Liver (tissue), 9 donors: ENCODE data around the gene PRPF40A. TPM values are rescaled to one million over a fixed set of nuclear protein-coding genes. Genes with fewer than 3 reads are reported as not detected.

Experiments
- DNase-seq: peaks from one replicate; pipeline ENCODE4 v3.0.0-alpha.2; 2017; ENCODE audit warnings: low spot score
- H3K27ac ChIP-seq, 2 donors: one replicate each; pipeline ENCODE4 v1.7.0; 2013; ENCODE audit warnings: inconsistent platforms in 2 of 2, low read length in 2 of 2, control low read depth in 1 of 2, low read depth in 1 of 2, mild to moderate bottlenecking in 1 of 2
- H3K27me3 ChIP-seq, 4 donors: one replicate each; pipeline versions ENCODE4 v1.6.1 to v1.7.0; 2013; ENCODE audit warnings: low read length in 3 of 4, inconsistent platforms in 1 of 4, mild to moderate bottlenecking in 1 of 4, moderate library complexity in 1 of 4; ENCODE audit not compliant: control insufficient read depth in 4 of 4, insufficient read depth in 4 of 4
- H3K36me3 ChIP-seq, 4 donors: one replicate each; pipeline versions ENCODE4 v1.6.1 to v1.7.0; 2013; ENCODE audit warnings: low read length in 3 of 4, mild to moderate bottlenecking in 3 of 4, low read depth in 1 of 4, moderate library complexity in 1 of 4; ENCODE audit not compliant: control insufficient read depth in 4 of 4, insufficient read depth in 3 of 4
- H3K4me1 ChIP-seq, 4 donors: one replicate each; pipeline versions ENCODE4 v1.6.1 to v1.7.0; 2013; ENCODE audit warnings: low read length in 3 of 4, mild to moderate bottlenecking in 3 of 4, moderate library complexity in 1 of 4; ENCODE audit not compliant: control insufficient read depth in 4 of 4, insufficient read depth in 4 of 4
- H3K4me3 ChIP-seq, 3 donors: one replicate each; pipeline versions ENCODE4 v1.6.1 to v1.7.0; 2013; ENCODE audit warnings: low read length in 3 of 3, control low read depth in 1 of 3, low read depth in 1 of 3, mild to moderate bottlenecking in 1 of 3
- H3K9ac ChIP-seq, 2 donors: one replicate each; pipeline ENCODE4 v1.7.0; 2013; ENCODE audit warnings: low read length in 2 of 2, mild to moderate bottlenecking in 2 of 2, moderate library complexity in 2 of 2, control low read depth in 1 of 2, low read depth in 1 of 2
- H3K9me3 ChIP-seq, 4 donors: one replicate each; pipeline versions ENCODE4 v1.6.1 to v1.7.0; 2013; ENCODE audit warnings: low read length in 3 of 4; ENCODE audit not compliant: control insufficient read depth in 4 of 4
- CTCF ChIP-seq: fragments of 150-350 bp; IDR thresholded peaks from 2 replicates; pipeline ENCODE4 v1.5.1; 2017; ENCODE audit warnings: improper control_type of control experiment, low read depth, low read length; ENCODE audit not compliant: missing input control
- FOXA2 ChIP-seq: IDR thresholded peaks from 2 replicates; pipeline ENCODE4 v1.6.1; 2016; ENCODE audit warnings: antibody characterized with exemption
- GABPA ChIP-seq, 2 donors: IDR thresholded peaks in 1 of 2; conservative IDR thresholded peaks in 1 of 2; 2 replicates each; pipeline ENCODE4 v1.6.1; 2016; ENCODE audit warnings: antibody characterized with exemption in 2 of 2, mild to moderate bottlenecking in 1 of 2, moderate library complexity in 1 of 2
- JUND ChIP-seq, 2 donors: IDR thresholded peaks; 2 replicates each; pipeline ENCODE4 v1.6.1; 2016; ENCODE audit warnings: antibody characterized with exemption in 2 of 2
- MAX ChIP-seq: IDR thresholded peaks from 2 replicates; pipeline ENCODE4 v1.6.1; 2016; ENCODE audit warnings: antibody characterized with exemption
- NR2F2 ChIP-seq: IDR thresholded peaks from 2 replicates; pipeline ENCODE4 v1.6.1; 2016; ENCODE audit warnings: antibody characterized with exemption
- RAD21 ChIP-seq, 2 donors: IDR thresholded peaks; 2 replicates each; pipeline ENCODE4 v1.6.1; 2016; ENCODE audit warnings: antibody characterized with exemption in 2 of 2, mild to moderate bottlenecking in 2 of 2
- RXRA ChIP-seq, 2 donors: IDR thresholded peaks; 2 replicates each; pipeline ENCODE4 v1.6.1; 2017 to 2018; ENCODE audit warnings: antibody characterized with exemption in 2 of 2, mild to moderate bottlenecking in 1 of 2
- TAF1 ChIP-seq: conservative IDR thresholded peaks from 2 replicates; pipeline ENCODE4 v1.6.1; 2016; ENCODE audit warnings: antibody characterized with exemption, mild to moderate bottlenecking
- YY1 ChIP-seq: IDR thresholded peaks from 2 replicates; pipeline ENCODE4 v1.6.1; 2016; ENCODE audit warnings: antibody characterized with exemption, mild to moderate bottlenecking
- ZBTB33 ChIP-seq: IDR thresholded peaks from 2 replicates; pipeline ENCODE4 v1.6.1; 2016; ENCODE audit warnings: antibody characterized with exemption
- WGBS: extraction: QIAGEN DNeasy Blood & Tissue Kit; methylation state at CpG from one replicate; pipeline ENCODE4 v1.1.7; 2013; 5-methylcytosine and 5-hydroxymethylcytosine counted together
- polyA plus RNA-seq, 2 donors: library from polyadenylated mRNA; stranded (reverse) in 1 of 2; unstranded in 1 of 2; fragments of 200-250 nt in 1 of 2; fragments of >200 nt in 1 of 2; fragmentation: Nextera tagmentation in 1 of 2; extraction: Ambion mirVana in 1 of 2; gene quantifications; one replicate each; pipeline versions ENCODE4 v1.2.1 to v1.2.3, GENCODE V29; 2013 to 2015
- total RNA-seq, 2 donors: library from RNA; depleted of rRNA; stranded (reverse); fragments of >200 nt; gene quantifications; one replicate each; pipeline ENCODE4 v1.2.3, GENCODE V29; 2014
- donor health status: healthy.
- donor health status: healthy.
- donor health status: healthy.
- donor health status: healthy.
- donor health status: healthy.

PRPF40A gene
- total and polyA plus RNA-seq, 4 donors, result 18.8 to 58.1 (median 53.7) TPM

- TF ChIP-seq YY1, result no peak
- no peak for TF ChIP-seq RAD21 (IDR thresholded peaks at IDR 0.05)
- TF ChIP-seq ZBTB33, result no peak
- no peak for TF ChIP-seq FOXA2
- no peak for TF ChIP-seq MAX
- no peak for TF ChIP-seq GABPA (IDR thresholded peaks at IDR 0.05 in 1 of 2, conservative IDR thresholded peaks at IDR 0.05 in 1 of 2)
- TF ChIP-seq JUND (IDR thresholded peaks at IDR 0.05), result no peak
Measured at GRCh38 chr2:152623775-152624174, 93.5 kb downstream of the PRPF40A start (continued).

GRCh38 chr2:152623076-152623740 is 94.1 kb downstream of the PRPF40A start:
- no peaks in the 10 kb centered on the region for H3K36me3 ChIP-seq
- 81% methylated on average over 13 of the region's 13 CpGs for WGBS

More at GRCh38 chr2:152623076-152623740, 94.1 kb downstream of the PRPF40A start:
- no peaks in the 10 kb centered on the region for H3K9me3 ChIP-seq
- DNase-seq, result no peak
- TF ChIP-seq RXRA (IDR thresholded peaks at IDR 0.05) (no peak), YY1 (no peak), CTCF (no peak), NR2F2 (no peak), TAF1 (no peak), ZBTB33 (no peak), MAX (no peak), FOXA2 (no peak)
- no peaks in the 10 kb centered on the region for H3K27me3 ChIP-seq
- H3K27ac ChIP-seq, result no peak overlapping the region
- no peaks in the 10 kb centered on the region for H3K4me1 ChIP-seq
- no peak overlapping the region for H3K4me3 ChIP-seq
- H3K9ac ChIP-seq, result no peak overlapping the region
